SKM-1 treated with dmso at 0.1 percent for 144 hours (cell line): ENCODE results near the gene STEAP1.
A peak's percentile ranks its signal among the peaks of the same experiment; 100 is the strongest.
"Not testable (repeated sequence)": the region's sequence is repeated elsewhere in the genome, so short reads cannot be mapped to it uniquely, and the experiment has no call there.

Source experiments
- DNase-seq: peaks from one replicate; lab custom pipeline; 2025; ENCODE audit not compliant: unreplicated experiment; lab: John Stamatoyannopoulos, UW

Gene STEAP1

DNA sequence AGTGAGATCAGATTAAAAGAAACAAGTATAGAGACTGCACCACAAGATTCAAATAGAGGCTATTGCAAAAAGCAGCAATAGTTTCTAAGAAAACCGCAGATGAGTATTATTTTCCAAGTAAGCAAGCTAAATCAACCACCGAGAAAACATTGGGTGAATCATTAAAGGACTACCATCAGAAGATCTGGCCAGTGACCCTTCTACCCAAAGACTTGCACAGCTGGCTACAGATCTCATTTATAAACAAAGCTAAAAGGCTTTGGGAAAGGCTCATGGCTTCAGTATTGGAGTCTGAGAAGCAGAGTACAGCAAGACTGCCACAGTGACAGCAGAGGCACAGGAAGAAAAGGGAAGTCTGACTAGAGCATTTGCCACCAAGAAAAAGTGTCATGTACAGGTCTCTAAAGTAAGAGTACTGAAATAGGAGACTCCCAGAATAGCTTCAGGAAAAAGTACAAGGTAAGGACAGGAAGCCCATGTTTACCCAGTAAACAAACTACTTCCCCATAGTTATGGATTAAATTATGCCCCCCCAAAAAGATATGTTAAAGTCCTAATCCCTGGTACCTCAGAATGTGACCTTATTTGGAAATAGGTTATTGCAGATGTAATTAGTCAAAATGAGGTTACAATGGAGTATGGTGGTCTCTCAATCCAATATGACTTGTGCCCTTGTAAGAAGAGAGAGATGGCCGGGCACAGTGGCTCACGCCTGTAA is 19.0 kb downstream of the STEAP1 start:
- DNase-seq: no peak

- DNase-seq: no peak
Observed at GRCh38 chr7:90175667-90176066, 21.4 kb downstream of the STEAP1 start.

GRCh38 chr7:90176195-90176594 is 21.9 kb downstream of the STEAP1 start:
- DNase-seq: no peak

DNA sequence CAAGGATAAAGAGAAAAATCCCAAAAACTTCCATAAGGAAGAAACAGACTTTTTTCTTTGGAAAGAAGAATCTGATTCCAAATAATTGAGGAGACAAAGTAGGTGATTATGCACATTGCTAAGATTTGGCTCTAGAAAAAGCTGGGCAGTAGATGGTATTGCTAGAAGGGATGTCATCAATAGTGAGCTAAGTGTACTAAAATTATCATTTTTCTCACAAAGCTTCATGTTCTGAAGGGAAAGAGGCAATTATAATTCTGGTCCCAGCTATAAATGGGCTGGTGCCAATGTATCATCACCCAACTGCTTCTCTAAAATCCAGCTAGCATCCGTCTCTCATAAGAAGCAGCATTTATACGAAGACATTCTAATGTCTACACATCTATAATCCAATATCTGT is 23.9 kb downstream of the STEAP1 start:
- no peak for DNase-seq

DNA sequence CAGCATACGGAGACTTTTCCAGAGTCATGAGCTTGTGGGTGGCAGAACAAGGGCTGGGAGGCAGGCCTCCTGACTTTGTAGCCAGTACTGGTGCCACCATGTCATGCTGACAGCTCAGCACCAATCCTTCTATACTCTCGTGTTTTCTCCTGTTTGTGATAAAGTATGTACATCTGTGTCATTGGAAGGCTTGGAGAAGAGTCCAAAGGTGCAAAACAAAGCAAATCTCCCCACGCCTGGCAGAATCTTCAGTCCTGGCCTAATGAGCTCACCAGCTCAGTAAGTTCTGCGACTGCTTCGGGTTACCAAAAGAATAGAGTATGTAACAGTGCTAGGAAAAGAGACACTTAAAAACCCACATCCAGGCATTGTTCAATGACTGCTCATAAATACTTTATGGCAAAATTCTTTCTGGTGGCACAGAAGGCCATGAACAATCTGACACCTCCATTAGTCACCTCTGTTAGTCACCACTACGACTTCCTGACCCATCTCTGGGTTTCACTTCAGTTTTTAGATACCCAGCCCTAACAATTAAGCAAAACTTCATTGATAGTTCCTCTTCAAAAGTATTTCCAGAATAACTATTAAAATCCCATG is 24.5 kb downstream of the STEAP1 start:
- peak; percentile 19 for DNase-seq

GRCh38 chr7:90180011-90180585 is 25.8 kb downstream of the STEAP1 start:
- no peak for DNase-seq

DNA sequence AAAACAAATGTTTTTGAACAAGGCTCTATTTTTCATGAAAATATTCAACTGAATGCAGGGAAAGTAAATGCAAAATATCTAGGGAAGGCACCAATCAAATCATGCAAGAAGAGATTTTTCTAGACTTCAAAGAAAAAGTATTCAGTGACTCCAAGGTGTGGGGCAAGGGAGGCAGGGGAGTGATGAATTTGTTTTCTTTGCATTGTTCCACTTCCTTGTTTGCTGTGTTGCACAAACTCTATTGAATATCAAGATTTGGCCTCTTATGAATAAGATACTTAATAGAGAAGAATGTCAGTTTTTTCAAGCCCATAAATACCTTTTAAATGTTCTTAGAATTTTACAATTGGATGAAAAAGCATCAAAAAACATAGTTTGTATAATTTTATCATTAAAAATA is 26.4 kb downstream of the STEAP1 start:
- no peak for DNase-seq

DNA sequence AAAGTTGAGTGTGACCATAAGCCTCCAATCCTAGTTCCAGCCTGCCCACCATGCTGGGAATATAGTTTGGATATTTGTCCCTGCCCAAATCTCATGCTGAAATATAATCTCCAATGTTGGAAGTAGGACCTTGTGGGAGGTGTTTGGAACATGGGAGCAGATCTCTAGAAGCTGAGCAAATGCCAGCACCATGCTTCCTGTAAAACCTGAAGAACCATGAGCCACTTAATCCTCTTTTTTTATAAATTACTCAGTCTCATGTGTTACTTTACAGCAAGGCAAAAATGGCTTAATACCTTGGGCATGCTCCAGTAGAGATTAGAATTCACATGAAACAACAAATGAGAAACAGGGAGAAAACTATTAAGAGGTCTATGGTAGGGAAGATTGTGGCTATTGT is 27.2 kb downstream of the STEAP1 start:
- no peak for DNase-seq

GRCh38 chr7:90186290-90186689 is 32.0 kb downstream of the STEAP1 start:
- not testable (repeated sequence) for DNase-seq

DNA sequence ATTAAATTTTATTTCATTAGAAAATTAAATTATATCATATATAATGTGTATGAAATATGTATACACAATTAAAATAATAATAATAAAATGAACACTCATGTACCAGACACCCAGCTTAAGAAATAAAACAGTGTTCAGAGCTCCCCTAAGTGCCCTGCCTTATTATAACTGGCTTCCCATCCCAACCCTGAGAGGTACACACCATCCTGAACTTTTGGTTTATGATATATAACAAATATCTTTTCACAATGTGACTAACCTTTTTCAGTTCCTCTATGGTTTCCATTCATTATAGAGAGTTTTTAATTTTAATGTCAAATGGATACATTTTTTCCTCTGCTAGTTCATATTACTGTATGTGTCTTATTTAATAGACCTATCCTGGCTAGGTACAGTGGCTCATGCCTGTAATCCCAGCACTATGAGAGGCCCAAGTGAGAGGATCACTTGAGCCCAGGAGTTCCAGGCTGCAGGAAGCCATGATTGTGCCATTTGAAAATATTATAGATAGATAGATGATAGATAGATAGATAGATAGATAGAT is 33.3 kb downstream of the STEAP1 start:
- no peak for DNase-seq

GRCh38 chr7:90188281-90188680 is 34.0 kb downstream of the STEAP1 start:
- no peak for DNase-seq

GRCh38 chr7:90190995-90191394 is 36.7 kb downstream of the STEAP1 start:
- no peak for DNase-seq

GRCh38 chr7:90191648-90192047 is 37.4 kb downstream of the STEAP1 start:
- no peak for DNase-seq

- no peak for DNase-seq
Observed at GRCh38 chr7:90192876-90193750, 38.8 kb downstream of the STEAP1 start.

GRCh38 chr7:90194911-90195809 is 40.9 kb downstream of the STEAP1 start:
- DNase-seq: no peak

DNA sequence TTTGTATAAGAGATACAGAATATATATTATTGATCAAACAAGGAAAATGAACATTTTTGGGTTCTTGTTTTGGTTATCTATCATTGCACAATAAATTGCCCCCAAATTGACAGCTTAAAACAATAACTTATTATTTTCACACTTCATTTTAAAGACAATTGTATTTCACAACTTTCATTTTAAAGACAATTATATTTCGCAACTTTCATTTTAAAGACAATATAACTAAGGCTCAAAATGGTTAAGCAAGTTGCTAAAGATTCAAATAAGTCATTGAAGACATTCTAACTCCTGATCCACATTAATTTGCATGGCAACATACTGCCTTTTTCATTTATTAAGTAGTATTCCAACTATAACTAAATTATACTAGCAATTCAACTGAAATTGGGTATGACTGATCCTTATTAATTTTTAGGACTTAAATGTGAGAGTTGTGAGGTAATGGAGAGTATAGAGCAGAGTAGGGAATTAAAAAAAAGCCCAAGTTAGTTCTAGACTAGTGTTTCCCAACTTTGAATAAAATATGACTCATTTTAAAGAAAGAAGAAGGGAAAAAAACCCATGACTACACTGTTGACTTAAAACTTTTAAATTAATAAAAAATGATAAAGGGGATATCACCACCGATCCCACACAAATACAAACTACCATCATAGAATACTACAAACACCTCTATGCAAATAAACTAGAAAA is 47.4 kb downstream of the STEAP1 start:
- no peak for DNase-seq

GRCh38 chr7:90207956-90208355 is 53.7 kb downstream of the STEAP1 start:
- DNase-seq: no peak

DNA sequence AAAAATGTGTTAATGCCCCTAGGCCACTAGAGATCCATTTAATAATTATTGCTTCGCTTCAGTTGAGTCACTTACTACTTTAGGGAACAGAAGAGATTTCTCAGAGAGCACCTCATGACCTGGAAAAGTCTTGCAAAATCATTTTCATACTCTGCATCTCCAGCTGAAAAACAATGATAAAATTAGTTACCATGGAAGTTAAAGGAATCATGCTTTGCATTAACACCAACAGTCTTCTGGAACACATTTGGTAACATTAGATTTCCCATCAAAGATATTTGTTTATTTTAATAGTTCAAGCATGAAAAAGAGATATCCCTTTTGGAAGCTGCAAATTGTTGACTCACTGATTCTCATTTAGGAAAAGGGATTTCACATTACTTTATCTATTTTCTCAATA is 55.5 kb downstream of the STEAP1 start:
- DNase-seq: no peak

- no peak for DNase-seq
Observed at GRCh38 chr7:90210475-90210874, 56.2 kb downstream of the STEAP1 start.

GRCh38 chr7:90210981-90211380 is 56.7 kb downstream of the STEAP1 start:
- no peak for DNase-seq
